Measurements from ENCODE around the gene MUC16. TPM values are rescaled to one million over a fixed set of nuclear protein-coding genes. Genes with fewer than 3 reads are reported as not detected.

Gene MUC16
- total RNA-seq, 4 donors from 2014 or later, result not detected

- DNase-seq, result no peak
- 27 to 56% methylated on average over 2 to 3 of the region's 3 CpGs for WGBS, 2 donors (ENCODE audit: low coverage in 1 of 2)
- H3K27me3 ChIP-seq, result no peaks in the 10 kb centered on the region
- no peaks in the 10 kb centered on the region for H3K36me3 ChIP-seq
- TF ChIP-seq POLR2A (IDR thresholded peaks at IDR 0.05) (no peak), CTCF (IDR thresholded peaks at IDR 0.05) (no peak), POLR2AphosphoS5 (IDR thresholded peaks at IDR 0.05) (no peak), EP300 (IDR thresholded peaks at IDR 0.05; ENCODE audit: low read depth) (no peak)
- H3K9me3 ChIP-seq, result no peaks in the 10 kb centered on the region
- no peak overlapping the region for H3K4me3 ChIP-seq
- H3K27ac ChIP-seq, result no peak overlapping the region
- in situ Hi-C loops (cut with MboI; ENCODE audit: low pct_ligation_motif_present in 1 of 4, low pct_unique_long_range_greater_than_20kb in 1 of 4, low sequenced_read_pairs in 3 of 4) (no loop called here), intact Hi-C loops (cut with DNase I; ENCODE audit: low total_unique reads) (no loop called here)
- H3K4me1 ChIP-seq, result no peaks in the 10 kb centered on the region
These were observed 34.2 kb upstream of the MUC16 start for GRCh38 chr19:9044449-9044848.

GRCh38 chr19:9043524-9043923 lies 33.3 kb upstream of the MUC16 start:
- Histone ChIP-seq H3K27ac (no peak overlapping the region), H3K4me3 (no peak overlapping the region), H3K36me3 (no peaks in the 10 kb centered on the region), H3K9me3 (no peaks in the 10 kb centered on the region), H3K4me1 (no peaks in the 10 kb centered on the region), H3K27me3 (no peaks in the 10 kb centered on the region)
- WGBS, 2 donors (ENCODE audit: low coverage in 1 of 2), result 94% methylated on average over 4 to 5 of the region's 5 CpGs
- no peak for TF ChIP-seq POLR2A (IDR thresholded peaks at IDR 0.05)
- no peak for TF ChIP-seq CTCF (IDR thresholded peaks at IDR 0.05)
- no peak for TF ChIP-seq EP300 (IDR thresholded peaks at IDR 0.05; ENCODE audit: low read depth)
- TF ChIP-seq POLR2AphosphoS5 (IDR thresholded peaks at IDR 0.05), result no peak
- DNase-seq, result no peak
- intact Hi-C loops (cut with DNase I; ENCODE audit: low total_unique reads), result no loop called here
- in situ Hi-C loops (cut with MboI; ENCODE audit: low pct_ligation_motif_present in 1 of 4, low pct_unique_long_range_greater_than_20kb in 1 of 4, low sequenced_read_pairs in 3 of 4), result no loop called here

GRCh38 chr19:9041023-9041422 lies 30.8 kb upstream of the MUC16 start:
- in situ Hi-C loops (cut with MboI; ENCODE audit: low pct_ligation_motif_present in 1 of 4, low pct_unique_long_range_greater_than_20kb in 1 of 4, low sequenced_read_pairs in 3 of 4) (no loop called here), intact Hi-C loops (cut with DNase I; ENCODE audit: low total_unique reads) (no loop called here)
- H3K4me3 ChIP-seq, result no peak overlapping the region
- H3K4me1 ChIP-seq, result no peaks in the 10 kb centered on the region
- no peaks in the 10 kb centered on the region for H3K9me3 ChIP-seq
- H3K27me3 ChIP-seq, result no peaks in the 10 kb centered on the region
- 83 to 100% methylated on average over 3 to 8 of the region's 8 CpGs for WGBS, 2 donors (ENCODE audit: low coverage in 1 of 2)
- no peak overlapping the region for H3K27ac ChIP-seq
- no peak for DNase-seq
- no peaks in the 10 kb centered on the region for H3K36me3 ChIP-seq
- TF ChIP-seq EP300 (IDR thresholded peaks at IDR 0.05; ENCODE audit: low read depth), result no peak
- no peak for TF ChIP-seq CTCF (IDR thresholded peaks at IDR 0.05)
- TF ChIP-seq POLR2AphosphoS5 (IDR thresholded peaks at IDR 0.05), result no peak
- no peak for TF ChIP-seq POLR2A (IDR thresholded peaks at IDR 0.05)

GRCh38 chr19:9040131-9040530 lies 29.9 kb upstream of the MUC16 start:
- no peak for DNase-seq
- 75 to 80% methylated on average over 1 to 9 of the region's 9 CpGs for WGBS, 2 donors (ENCODE audit: low coverage in 1 of 2)

More at GRCh38 chr19:9040131-9040530, 29.9 kb upstream of the MUC16 start:
- no peaks in the 10 kb centered on the region for H3K36me3 ChIP-seq
- TF ChIP-seq POLR2A (IDR thresholded peaks at IDR 0.05) (no peak), POLR2AphosphoS5 (IDR thresholded peaks at IDR 0.05) (no peak), CTCF (IDR thresholded peaks at IDR 0.05) (no peak), EP300 (IDR thresholded peaks at IDR 0.05; ENCODE audit: low read depth) (no peak)
- in situ Hi-C loops (cut with MboI; ENCODE audit: low pct_ligation_motif_present in 1 of 4, low pct_unique_long_range_greater_than_20kb in 1 of 4, low sequenced_read_pairs in 3 of 4) (no loop called here), intact Hi-C loops (cut with DNase I; ENCODE audit: low total_unique reads) (no loop called here)
- no peaks in the 10 kb centered on the region for H3K4me1 ChIP-seq
- no peaks in the 10 kb centered on the region for H3K9me3 ChIP-seq
- no peaks in the 10 kb centered on the region for H3K27me3 ChIP-seq
- H3K27ac ChIP-seq, result no peak overlapping the region
- no peak overlapping the region for H3K4me3 ChIP-seq
